ENCODE results near the gene STX12. TPM values are rescaled to one million over a fixed set of nuclear protein-coding genes. Genes with fewer than 3 reads are reported as not detected.

STX12 gene
- total and polyA plus RNA-seq, 2 of the 4 experiments (the other 2 are of a cell fraction) = 28.6 to 54.8 TPM

DNA sequence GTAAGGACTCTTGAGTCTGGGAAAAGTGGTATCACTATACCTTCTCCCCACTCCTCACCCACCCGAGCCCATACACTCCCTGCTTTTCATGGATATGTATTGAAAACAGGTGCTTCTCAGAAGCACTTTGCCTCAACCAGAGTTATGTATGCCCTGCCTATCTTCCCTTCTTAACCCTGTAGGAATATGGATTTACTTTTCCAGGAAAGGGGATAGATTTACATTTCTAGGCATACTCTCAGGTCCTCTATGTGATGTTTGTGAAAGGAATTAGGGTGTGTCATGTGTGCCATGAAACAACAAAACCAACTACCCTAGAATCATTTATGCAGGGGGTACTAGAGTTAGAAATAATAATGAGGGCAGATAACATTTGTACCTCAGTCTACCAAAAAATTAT is 11.0 kb upstream of the STX12 start:
- no peaks in the 10 kb centered on the region for H3K27me3 ChIP-seq (ENCODE audit: control insufficient read depth, insufficient read depth, low read length)
- intact Hi-C loops (cut with micrococcal nuclease) (no loop called here), dilution Hi-C loops (cut with HindIII; ENCODE audit: low sequenced_read_pairs, unreplicated experiment) (no loop called here), in situ Hi-C loops (cut with MboI; ENCODE audit: low sequenced_read_pairs) (no loop called here)
- no peak overlapping the region for H2BK15ac ChIP-seq (ENCODE audit: low read depth, low read length)
- POLR2A ChIA-PET (ENCODE audit: unreplicated experiment) = interaction anchor here (0.6 kb wide), 2 partner anchors 10 to 1261 kb away, joined by 3 to 9 read pairs; no protein-coding TSS in a partner anchor
- no peaks in the 10 kb centered on the region for H3K9me3 ChIP-seq (ENCODE audit: control insufficient read depth, insufficient read depth, low read length)
- no peaks in the 10 kb centered on the region for H3K79me1 ChIP-seq (ENCODE audit: low read depth in 1 of 2, low read length in 2 of 2)
- no peak overlapping the region for H3K14ac ChIP-seq (replicated peaks; ENCODE audit: low read depth, low read length)
- no peak for TF ChIP-seq MAZ (IDR thresholded peaks at IDR 0.05; ENCODE audit: borderline replicate concordance, low read depth, low read length)
- TF ChIP-seq, protein P1, sequence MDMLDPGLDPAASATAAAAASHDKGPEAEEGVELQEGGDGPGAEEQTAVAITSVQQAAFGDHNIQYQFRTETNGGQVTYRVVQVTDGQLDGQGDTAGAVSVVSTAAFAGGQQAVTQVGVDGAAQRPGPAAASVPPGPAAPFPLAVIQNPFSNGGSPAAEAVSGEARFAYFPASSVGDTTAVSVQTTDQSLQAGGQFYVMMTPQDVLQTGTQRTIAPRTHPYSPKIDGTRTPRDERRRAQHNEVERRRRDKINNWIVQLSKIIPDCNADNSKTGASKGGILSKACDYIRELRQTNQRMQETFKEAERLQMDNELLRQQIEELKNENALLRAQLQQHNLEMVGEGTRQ (IDR thresholded peaks at IDR 0.05; ENCODE audit: low read depth, low read length) = no peak
- TF ChIP-seq NFE2L2 (IDR thresholded peaks at IDR 0.05; ENCODE audit: low read depth, low read length) = no peak
- TF ChIP-seq FOS (IDR thresholded peaks at IDR 0.05; ENCODE audit: low read depth, low read length) = no peak
- TF ChIP-seq RAD21 (IDR thresholded peaks at IDR 0.05; ENCODE audit: low read length) = no peak
- no peak for TF ChIP-seq BHLHE40 (IDR thresholded peaks at IDR 0.05; ENCODE audit: low read depth, low read length)
- no peak for TF ChIP-seq CEBPB (IDR thresholded peaks at IDR 0.05; ENCODE audit: low read depth, low read length)
- no peak for TF ChIP-seq MAFK (IDR thresholded peaks at IDR 0.05; ENCODE audit: low read depth, low read length)
- TF ChIP-seq CHD1 (IDR thresholded peaks at IDR 0.05; ENCODE audit: low read depth, low read length) = no peak
- no peak for TF ChIP-seq SMC3 (IDR thresholded peaks at IDR 0.05; ENCODE audit: low read depth, low read length)
- no peak for TF ChIP-seq MXI1 (IDR thresholded peaks at IDR 0.05; ENCODE audit: borderline replicate concordance, low read depth, low read length)
- TF ChIP-seq RCOR1 (IDR thresholded peaks at IDR 0.05; ENCODE audit: insufficient replicate concordance, low read length) = no peak
- no peak for TF ChIP-seq RFX5 (IDR thresholded peaks at IDR 0.05; ENCODE audit: low read depth, low read length)
- H3K9ac ChIP-seq (ENCODE audit: low read depth, low read length) = no peak overlapping the region
- no peaks in the 10 kb centered on the region for H4K20me1 ChIP-seq (ENCODE audit: insufficient read depth, low read length)
- no peak overlapping the region for H2BK20ac ChIP-seq (ENCODE audit: low read depth, low read length)
- no peak overlapping the region for H2BK5ac ChIP-seq (ENCODE audit: low read depth, low read length, poor library complexity, severe bottlenecking)
- H3K9me1 ChIP-seq (ENCODE audit: insufficient read depth, low read length) = 0 out of 2 replicates have a peak, but pooled peaks cover 2% of the 10 kb centered on the region
- H4K8ac ChIP-seq (ENCODE audit: low read depth in 2 of 2, low read length in 2 of 2) = no peak overlapping the region
- H3K23ac ChIP-seq (ENCODE audit: low read depth, low read length) = no peak overlapping the region
- no peak for ATAC-seq (ENCODE audit: low read depth)
- CTCF ChIA-PET = no interaction called here
- no peak overlapping the region for H3K56ac ChIP-seq (ENCODE audit: extremely low read depth, insufficient read depth, low read length)
- no TSS peak for BruUV-seq (replicated peaks)
- no peak overlapping the region for H2AFZ ChIP-seq (replicated peaks; ENCODE audit: low read length, poor library complexity)
- H4K5ac ChIP-seq (ENCODE audit: low read depth, low read length) = no peak overlapping the region
- H3K27ac ChIP-seq (ENCODE audit: insufficient read depth, low read length) = no peak overlapping the region
- no peak overlapping the region for H3K18ac ChIP-seq (ENCODE audit: low read depth, low read length)
- H3K4me1 ChIP-seq (ENCODE audit: control insufficient read depth, insufficient read depth, low read length) = no peaks in the 10 kb centered on the region
- no CpG with 5 or more reads among the region's 1 CpG for WGBS, 2 experiments (ENCODE audit: extremely low coverage in 2 of 2, insufficient read length in 1 of 2)
- H3K4me2 ChIP-seq (ENCODE audit: low read depth, low read length) = no peak overlapping the region
- no peak for DNase-seq
- no peak overlapping the region for H2AK5ac ChIP-seq (ENCODE audit: low read depth, low read length)
- H2BK120ac ChIP-seq (ENCODE audit: low read depth, low read length) = no peak overlapping the region
- H2AK9ac ChIP-seq (replicated peaks; ENCODE audit: low read depth, low read length, poor library complexity) = no peak overlapping the region
- no peak overlapping the region for H4K91ac ChIP-seq (ENCODE audit: insufficient read depth, low read depth, low read length)
- no peak overlapping the region for H3K4me3 ChIP-seq (ENCODE audit: insufficient read depth, low read depth, low read length)
- no peak overlapping the region for H3K4ac ChIP-seq (ENCODE audit: low read depth, low read length)
- H3K36me3 ChIP-seq (ENCODE audit: control insufficient read depth, insufficient read depth, low read length) = peaks cover 7% of the 10 kb centered on the region

All from IMR-90 (cell line).